Fibroblast of lung (primary cell): ENCODE measurements around the gene THRA. TPM values are rescaled to one million over a fixed set of nuclear protein-coding genes. Genes with fewer than 3 reads are reported as not detected.

Experiments
- DNase-seq, 2 donors: peaks; one replicate each; pipeline versions ENCODE4 v3.0.0 to v3.0.0-alpha.2; 2010; ENCODE audit warnings: low read depth in 2 of 2
- H2AFZ ChIP-seq: 2 replicates; pipeline ENCODE4 v1.5.1; 2012; ENCODE audit warnings: low read length, control low read depth, inconsistent platforms
- H3K27ac ChIP-seq: 2 replicates; pipeline ENCODE4 v1.5.1; 2011; ENCODE audit warnings: low read length, control low read depth; ENCODE audit not compliant: insufficient read depth
- H3K27me3 ChIP-seq: 2 replicates; pipeline ENCODE4 v1.5.1; 2011; ENCODE audit warnings: mild to moderate bottlenecking, low read length; ENCODE audit not compliant: control insufficient read depth, insufficient read depth
- H3K36me3 ChIP-seq: 2 replicates; pipeline ENCODE4 v1.5.1; 2011; ENCODE audit warnings: low read length; ENCODE audit not compliant: control insufficient read depth, insufficient read depth
- H3K4me1 ChIP-seq: 2 replicates; pipeline ENCODE4 v1.5.1; 2011; ENCODE audit warnings: low read length; ENCODE audit not compliant: control insufficient read depth, insufficient read depth; ENCODE audit errors: extremely low read depth
- H3K4me2 ChIP-seq: 2 replicates; pipeline ENCODE4 v1.5.1; 2011; ENCODE audit warnings: low read length, control low read depth; ENCODE audit not compliant: insufficient read depth; ENCODE audit errors: extremely low read depth
- H3K4me3 ChIP-seq, 4 experiments: fragments of 200-600 bp in 1 of 4; sonication (generic) in 1 of 4; replicated peaks in 1 of 4; 2 replicates each; pipeline ENCODE4 v1.5.1; 2011 to 2016; ENCODE audit warnings: low read length in 4 of 4, low read depth in 3 of 4, mild to moderate bottlenecking in 3 of 4, control low read depth in 2 of 4, inconsistent platforms in 1 of 4, mixed read lengths in 1 of 4; ENCODE audit not compliant: insufficient read depth in 1 of 4; ENCODE audit errors: control extremely low read depth in 1 of 4
- H3K79me2 ChIP-seq: 2 replicates; pipeline ENCODE4 v1.5.1; 2012; ENCODE audit warnings: mild to moderate bottlenecking, low read length, inconsistent platforms; ENCODE audit not compliant: control insufficient read depth, insufficient read depth
- H3K9ac ChIP-seq: 2 replicates; pipeline ENCODE4 v1.5.1; 2011; ENCODE audit warnings: mild to moderate bottlenecking, low read length, control low read depth; ENCODE audit not compliant: insufficient read depth
- H3K9me3 ChIP-seq: 2 replicates; pipeline ENCODE4 v1.5.1; 2012; ENCODE audit warnings: low read depth, low read length; ENCODE audit not compliant: control insufficient read depth, insufficient read depth
- H4K20me1 ChIP-seq: 2 replicates; pipeline ENCODE4 v1.5.1; 2011; ENCODE audit warnings: low read length; ENCODE audit not compliant: control insufficient read depth, insufficient read depth; ENCODE audit errors: extremely low read depth
- EZH2 ChIP-seq: IDR thresholded peaks from 2 replicates; pipeline ENCODE4 v1.5.1; 2012; ENCODE audit warnings: low read length, control low read depth, mild to moderate bottlenecking; ENCODE audit errors: missing control alignments
- polyA plus RNA-seq, 2 donors: library from polyadenylated mRNA; depleted of rRNA in 1 of 2; stranded (reverse) in 1 of 2; unstranded in 1 of 2; fragments of >200 nt; gene quantifications; 2 replicates each; pipeline ENCODE4 v1.2.1, GENCODE V29; 2011 to 2012; ENCODE audit warnings: missing spikeins in 1 of 2
- total RNA-seq: library from RNA; depleted of rRNA; stranded (reverse); fragments of >200 nt; gene quantifications from 2 replicates; pipeline ENCODE4 v1.2.1, GENCODE V29; 2014
- TF ChIP-seq, protein P1 (sequence below), 2 donors: IDR thresholded peaks in 1 of 2; conservative IDR thresholded peaks in 1 of 2; 1 replicate in 1 of 2; 2 replicates in 1 of 2; pipeline ENCODE4 v1.5.1; 2011 to 2012; ENCODE audit warnings: low read length in 2 of 2, control low read depth in 1 of 2, inconsistent platforms in 1 of 2, low read depth in 1 of 2, mild to moderate bottlenecking in 1 of 2

Gene THRA
- total and polyA plus RNA-seq, 2 donors (not counting 1 experiment from before 2014, with no cell fraction given), result 27.2 to 52.8 TPM

DNA sequence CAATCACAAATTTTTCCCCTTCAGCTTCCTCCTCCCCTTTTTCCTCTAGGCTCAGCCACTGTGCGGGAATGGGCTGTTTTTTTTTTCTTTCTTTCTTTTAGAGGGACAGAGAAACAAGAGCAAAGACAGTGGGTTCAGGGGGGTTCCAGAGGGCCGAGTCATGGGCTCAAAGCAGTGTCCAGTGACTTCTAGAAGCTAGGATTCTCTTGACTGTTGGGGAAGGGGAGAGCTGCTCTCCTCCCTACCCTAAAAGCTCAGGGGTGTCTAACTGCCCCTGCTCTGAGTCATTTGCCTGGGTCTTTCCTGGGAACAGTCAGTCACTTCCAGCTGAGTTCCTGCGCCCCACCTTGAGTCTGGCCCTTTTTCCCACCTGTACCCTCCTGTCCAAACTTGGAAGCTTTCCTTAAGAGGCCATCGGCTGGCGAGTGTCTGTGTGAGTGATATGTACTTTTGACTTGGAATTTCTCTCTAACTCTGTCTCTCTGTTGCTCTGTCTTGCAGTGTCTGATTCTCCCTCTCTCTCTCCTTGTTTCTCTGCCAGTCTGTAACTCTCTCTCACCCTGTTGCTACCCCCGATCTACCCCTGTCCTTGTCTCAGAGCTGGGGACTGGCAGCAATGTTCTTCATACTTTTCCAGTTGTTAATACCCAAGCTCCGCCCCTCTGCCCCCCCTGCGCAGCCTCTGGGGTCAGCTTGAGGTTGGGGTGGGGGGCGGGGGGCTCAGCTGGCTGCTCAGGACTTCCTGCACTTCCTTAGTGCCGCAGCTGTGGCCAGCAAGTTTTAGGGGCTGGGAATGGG, 2.4 kb downstream of the THRA start:
- Histone ChIP-seq H3K9ac (no peak overlapping the region), H3K27ac (no peak overlapping the region), H3K4me2 (peak overlapping the region; percentile 95), H4K20me1 (no peaks in the 10 kb centered on the region), H3K9me3 (no peaks in the 10 kb centered on the region), H3K36me3 (no peaks in the 10 kb centered on the region), H3K4me1 (peaks cover 34% of the 10 kb centered on the region), H3K79me2 (peaks cover 42% of the 10 kb centered on the region), H3K4me3 (peak overlapping the region; percentile 5 to 95 (median 84)), H2AFZ (no peak overlapping the region), H3K27me3 (no peaks in the 10 kb centered on the region)
- no peak for TF ChIP-seq EZH2
- TF ChIP-seq, protein P1, sequence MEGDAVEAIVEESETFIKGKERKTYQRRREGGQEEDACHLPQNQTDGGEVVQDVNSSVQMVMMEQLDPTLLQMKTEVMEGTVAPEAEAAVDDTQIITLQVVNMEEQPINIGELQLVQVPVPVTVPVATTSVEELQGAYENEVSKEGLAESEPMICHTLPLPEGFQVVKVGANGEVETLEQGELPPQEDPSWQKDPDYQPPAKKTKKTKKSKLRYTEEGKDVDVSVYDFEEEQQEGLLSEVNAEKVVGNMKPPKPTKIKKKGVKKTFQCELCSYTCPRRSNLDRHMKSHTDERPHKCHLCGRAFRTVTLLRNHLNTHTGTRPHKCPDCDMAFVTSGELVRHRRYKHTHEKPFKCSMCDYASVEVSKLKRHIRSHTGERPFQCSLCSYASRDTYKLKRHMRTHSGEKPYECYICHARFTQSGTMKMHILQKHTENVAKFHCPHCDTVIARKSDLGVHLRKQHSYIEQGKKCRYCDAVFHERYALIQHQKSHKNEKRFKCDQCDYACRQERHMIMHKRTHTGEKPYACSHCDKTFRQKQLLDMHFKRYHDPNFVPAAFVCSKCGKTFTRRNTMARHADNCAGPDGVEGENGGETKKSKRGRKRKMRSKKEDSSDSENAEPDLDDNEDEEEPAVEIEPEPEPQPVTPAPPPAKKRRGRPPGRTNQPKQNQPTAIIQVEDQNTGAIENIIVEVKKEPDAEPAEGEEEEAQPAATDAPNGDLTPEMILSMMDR (conservative IDR thresholded peaks at IDR 0.05 in 1 of 2, IDR thresholded peaks at IDR 0.05 in 1 of 2; ENCODE audit: low read depth in 1 of 2, low read length in 2 of 2), result no peak
- peak; percentile 53 to 72 for DNase-seq

DNA sequence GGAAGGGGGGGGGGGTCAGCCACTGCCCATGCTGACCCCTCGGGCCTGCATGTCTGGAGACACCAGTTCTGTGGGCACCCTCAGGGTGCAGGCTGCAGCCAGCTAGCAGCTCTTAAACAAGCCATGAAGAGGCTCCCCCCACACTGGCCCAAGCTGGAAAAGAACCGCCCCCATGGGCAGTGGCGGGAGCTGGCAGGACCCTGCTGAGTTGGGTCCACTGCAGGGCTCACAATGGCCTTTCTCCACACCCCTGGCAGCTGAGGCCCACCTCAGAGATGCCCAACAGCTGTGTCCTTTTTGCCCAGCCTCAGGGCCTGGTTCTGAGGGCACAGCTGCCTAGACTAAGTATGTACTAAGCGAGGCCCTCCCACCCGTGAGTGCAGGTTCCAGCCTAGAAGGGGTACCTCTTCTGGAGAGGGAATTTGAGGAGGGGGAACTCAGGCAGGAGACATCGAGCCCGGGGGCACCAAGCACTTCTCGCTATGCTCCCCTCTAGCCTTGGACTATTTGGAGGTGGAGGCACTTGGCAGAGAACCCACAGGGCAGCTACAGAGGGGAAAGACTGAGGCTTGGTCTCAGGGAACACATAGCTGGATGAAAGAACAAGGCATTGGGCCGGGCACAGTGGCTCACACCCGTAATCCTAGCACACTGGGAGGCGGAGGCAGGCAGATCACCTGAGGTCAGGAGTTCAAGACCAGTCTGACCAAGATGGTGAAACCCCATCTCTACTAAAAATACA, 3.2 kb downstream of the THRA start:
- no peaks in the 10 kb centered on the region for H3K9me3 ChIP-seq
- H3K36me3 ChIP-seq, result no peaks in the 10 kb centered on the region
- no peak overlapping the region for H2AFZ ChIP-seq
- peak overlapping the region in 1 of 4 experiments; percentile 95 for H3K4me3 ChIP-seq
- peak overlapping the region; percentile 95 for H3K4me2 ChIP-seq
- H3K79me2 ChIP-seq, result peaks cover 42% of the 10 kb centered on the region
- TF ChIP-seq EZH2, result no peak
- TF ChIP-seq, protein P1 (conservative IDR thresholded peaks at IDR 0.05 in 1 of 2, IDR thresholded peaks at IDR 0.05 in 1 of 2; ENCODE audit: low read depth in 1 of 2, low read length in 2 of 2), result no peak
- DNase-seq, result no peak
- no peak overlapping the region for H3K27ac ChIP-seq
- H3K9ac ChIP-seq, result no peak overlapping the region
- no peaks in the 10 kb centered on the region for H4K20me1 ChIP-seq
- peaks cover 37% of the 10 kb centered on the region for H3K4me1 ChIP-seq
- no peaks in the 10 kb centered on the region for H3K27me3 ChIP-seq

DNA sequence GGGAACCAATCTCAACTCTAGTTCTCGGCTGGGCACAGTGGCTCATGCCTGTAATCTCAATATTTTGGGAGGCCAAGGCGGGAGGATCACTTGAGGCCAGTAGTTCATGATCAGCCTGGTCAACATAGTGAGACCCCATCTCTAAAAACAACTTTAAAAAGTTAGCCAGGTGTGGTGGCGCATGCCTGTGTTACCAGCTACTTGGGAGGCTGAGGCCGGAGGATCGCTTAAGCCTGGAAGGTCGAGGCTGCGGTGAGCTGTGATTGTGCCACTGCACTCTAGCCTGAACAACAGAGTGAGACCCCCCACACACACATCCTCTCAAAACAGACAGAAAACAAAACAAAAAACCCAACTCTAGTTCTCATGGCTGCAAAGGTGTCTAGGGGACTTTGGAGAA, 4.9 kb downstream of the THRA start:
- Histone ChIP-seq H4K20me1 (no peaks in the 10 kb centered on the region), H3K9ac (no peak overlapping the region), H3K79me2 (peaks cover 42% of the 10 kb centered on the region), H3K4me2 (no peak overlapping the region), H3K9me3 (no peaks in the 10 kb centered on the region), H3K36me3 (no peaks in the 10 kb centered on the region), H3K27me3 (no peaks in the 10 kb centered on the region), H3K4me1 (peaks cover 45% of the 10 kb centered on the region), H2AFZ (no peak overlapping the region), H3K27ac (no peak overlapping the region), H3K4me3 (no peak overlapping the region)
- TF ChIP-seq, protein P1 (conservative IDR thresholded peaks at IDR 0.05 in 1 of 2, IDR thresholded peaks at IDR 0.05 in 1 of 2; ENCODE audit: low read depth in 1 of 2, low read length in 2 of 2), result no peak
- no peak for TF ChIP-seq EZH2
- no peak for DNase-seq
